K562 (cell line): ENCODE data around the gene RFPL1. TPM values are rescaled to one million over a fixed set of nuclear protein-coding genes. Genes with fewer than 3 reads are reported as not detected.

ENCODE experiments used
- ATAC-seq: fragments of 200-7000 bp; cut with Tn5 transposase; 3 replicates; pipeline ENCODE4 v1.9.1; 2020; ENCODE audit warnings: moderate library complexity
- BruUV-seq: library from RNA; stranded (reverse); fragments of 400-500 nt; replicated peaks from 2 replicates; lab custom pipeline; 2021; lab: Mats Ljungman, UMichigan
- CTCF ChIA-PET: fragments of 300-600 bp; formaldehyde crosslinking; extraction: SDS; loops from one replicate; lab custom pipeline; 2021; ENCODE audit warnings: low intra/inter-chr PET ratio; lab: Yijun Ruan, JAX
- POLR2A ChIA-PET: fragments of 300-600, 350-650 bp; sonication (Branson Sonifier 250); formaldehyde crosslinking; extraction: SDS; loops from one replicate; lab custom pipeline; 2021; ENCODE audit warnings: antibody characterized with exemption, inconsistent platforms; lab: Yijun Ruan, JAX
- DNase-seq, 4 experiments: peaks; one replicate each; pipeline versions ENCODE4 v3.0.0 to v3.0.0-alpha.2; 2011 to 2018; ENCODE audit warnings: low spot score in 3 of 4, mixed read lengths in 3 of 4; ENCODE audit errors: extremely low read depth in 1 of 4
- FAIRE-seq: peaks from 2 replicates; lab custom pipeline; 2011; peaks lifted over from hg19 to GRCh38; lab: Jason Lieb, UNC
- H2AFZ ChIP-seq: 2 replicates; pipeline ENCODE4 v1.6.0; 2011; ENCODE audit warnings: low read depth, low read length, control low read depth, inconsistent platforms
- H3K27ac ChIP-seq: fragments of 200-600 bp; 3 replicates; pipeline ENCODE4 v1.8.0; 2011; ENCODE audit warnings: low read depth, mild to moderate bottlenecking, control low read depth, inconsistent platforms, low read length, moderate library complexity, mixed read lengths; ENCODE audit errors: extremely low read depth
- H3K27me3 ChIP-seq, 2 experiments: fragments of 300-600 bp in 1 of 2; 2 replicates in 1 of 2; 3 replicates in 1 of 2; pipeline versions ENCODE4 v1.6.0 to v1.8.0; 2011; ENCODE audit warnings: inconsistent platforms in 2 of 2, low read length in 2 of 2, mild to moderate bottlenecking in 1 of 2, mixed read lengths in 1 of 2, moderate library complexity in 1 of 2; ENCODE audit not compliant: control insufficient read depth in 2 of 2, insufficient read depth in 2 of 2
- H3K36me3 ChIP-seq: fragments of 300-600 bp; 3 replicates; pipeline ENCODE4 v1.8.0; 2011; ENCODE audit warnings: mild to moderate bottlenecking, low read length, inconsistent platforms; ENCODE audit not compliant: control insufficient read depth, insufficient read depth
- H3K4me1 ChIP-seq, 2 experiments: fragments of 200-600 bp in 1 of 2; replicated peaks in 1 of 2; 2 replicates in 1 of 2; 3 replicates in 1 of 2; pipeline versions ENCODE4 v1.5.1 to v1.8.0; 2011; ENCODE audit warnings: inconsistent platforms in 2 of 2, low read length in 2 of 2, mild to moderate bottlenecking in 1 of 2, mixed read lengths in 1 of 2, moderate library complexity in 1 of 2; ENCODE audit not compliant: control insufficient read depth in 2 of 2, insufficient read depth in 2 of 2
- H3K4me2 ChIP-seq: 2 replicates; pipeline ENCODE4 v1.6.1; 2011; ENCODE audit warnings: low read length, control low read depth, inconsistent platforms, mixed read lengths; ENCODE audit not compliant: insufficient read depth
- H3K4me3 ChIP-seq: fragments of 200-600 bp; sonication (generic), shearing (Covaris generic); 2 replicates; pipeline ENCODE4 v1.5.1; 2016; ENCODE audit warnings: control low read depth, inconsistent platforms
- H3K79me2 ChIP-seq: fragments of 200-600 bp; 3 replicates; pipeline ENCODE4 v1.8.0; 2011; ENCODE audit warnings: low read length, inconsistent platforms; ENCODE audit not compliant: control insufficient read depth, insufficient read depth
- H3K9ac ChIP-seq, 2 experiments: 2 replicates each; pipeline versions ENCODE4 v1.6.0 to v1.6.1; 2011; ENCODE audit warnings: low read depth in 2 of 2, low read length in 2 of 2, control low read depth in 1 of 2, inconsistent platforms in 1 of 2, mild to moderate bottlenecking in 1 of 2, mixed read lengths in 1 of 2; ENCODE audit not compliant: insufficient read depth in 1 of 2
- H3K9me1 ChIP-seq: one replicate; pipeline ENCODE4 v1.6.0; 2011; ENCODE audit warnings: inconsistent platforms, mild to moderate bottlenecking, low read length, moderate library complexity; ENCODE audit not compliant: control insufficient read depth, insufficient read depth
- H3K9me3 ChIP-seq: replicated peaks from 2 replicates; pipeline ENCODE4 v1.5.1; 2011; ENCODE audit warnings: low read depth, low read length, inconsistent platforms; ENCODE audit not compliant: control insufficient read depth, insufficient read depth
- H4K20me1 ChIP-seq: replicated peaks from 2 replicates; pipeline ENCODE4 v1.6.1; 2011; ENCODE audit warnings: low read length, inconsistent platforms, mixed read lengths; ENCODE audit not compliant: control insufficient read depth, insufficient read depth
- C11orf30 ChIP-seq: fragments of 450-650 bp; IDR thresholded peaks from 2 replicates; pipeline ENCODE4 v1.6.1; 2016; ENCODE audit warnings: low read depth, mild to moderate bottlenecking
- IFI16 ChIP-seq: fragments of 250-450 bp; sonication (Bioruptor Pico); IDR thresholded peaks from 2 replicates; pipeline ENCODE4 v2.1.2; 2022; ENCODE audit warnings: mild to moderate bottlenecking, inconsistent platforms
- L3MBTL2 ChIP-seq: fragments of 450-650 bp; IDR thresholded peaks from 2 replicates; pipeline ENCODE4 v1.6.1; 2016; ENCODE audit warnings: mild to moderate bottlenecking, moderate library complexity
- MAFF ChIP-seq: IDR thresholded peaks from 2 replicates; pipeline ENCODE4 v1.6.1; 2012; ENCODE audit warnings: low read length, improper control_type of control experiment
- MAFG ChIP-seq: fragments of 450-650 bp; conservative IDR thresholded peaks from 2 replicates; pipeline ENCODE4 v1.6.1; 2016; ENCODE audit warnings: missing genetic modification characterization, missing compliant biosample characterization
- NFE2 ChIP-seq: IDR thresholded peaks from 2 replicates; pipeline ENCODE4 v1.6.1; 2014; ENCODE audit warnings: antibody characterized with exemption, low read depth
- PTTG1 ChIP-seq: fragments of 450-650 bp; IDR thresholded peaks from 2 replicates; pipeline ENCODE4 v1.6.1; 2016; ENCODE audit warnings: low read depth, mild to moderate bottlenecking, missing genetic modification characterization, missing compliant biosample characterization
- SIRT6 ChIP-seq: IDR thresholded peaks from one replicate; pipeline ENCODE4 v1.6.1; 2012; ENCODE audit warnings: low read depth, mild to moderate bottlenecking, control low read depth, inconsistent platforms, low read length, moderate library complexity
- TFE3 ChIP-seq: fragments of 450-650 bp; formaldehyde crosslinking; IDR thresholded peaks from 2 replicates; pipeline ENCODE4 v1.4.0; 2020; ENCODE audit warnings: mild to moderate bottlenecking, mixed read lengths
- UBTF ChIP-seq, 2 experiments: IDR thresholded peaks; 2 replicates each; pipeline ENCODE4 v1.6.1; 2012; ENCODE audit warnings: improper control_type of control experiment in 2 of 2, low read depth in 2 of 2, low read length in 2 of 2, borderline replicate concordance in 1 of 2
- ZNF316 ChIP-seq: fragments of 450-650 bp; IDR thresholded peaks from 2 replicates; pipeline ENCODE4 v1.6.1; 2016
- ZNF639 ChIP-seq, 2 experiments: fragments of 200-800 bp in 1 of 2; sonication (Bioruptor generic) in 1 of 2; sonication (generic) in 1 of 2; formaldehyde crosslinking in 1 of 2; IDR thresholded peaks in 1 of 2; conservative IDR thresholded peaks in 1 of 2; 2 replicates each; pipeline versions ENCODE4 v1.5.0 to v1.6.1; 2016 to 2020; ENCODE audit warnings: missing compliant biosample characterization in 1 of 2, missing genetic modification characterization in 1 of 2, missing genetic modification reagents in 1 of 2
- WGBS: fragments of 100-300 bp; shearing (Covaris generic); methylation state at CpG from one replicate; pipeline ENCODE4 v1.1.6; 2016; ENCODE audit warnings: low coverage, mixed read lengths; ENCODE audit not compliant: insufficient coverage; ENCODE audit errors: missing lambda C conversion rate; 5-methylcytosine and 5-hydroxymethylcytosine counted together
- in situ Hi-C: fragments of 300-500 bp; cut with MboI; formaldehyde crosslinking; loops from 4 replicates; pipeline ENCODE4 v1.15.0; 2018; ENCODE audit warnings: inconsistent platforms, mixed read lengths
- intact Hi-C: fragments of 100-400 bp; cut with micrococcal nuclease; formaldehyde crosslinking; loops from 2 replicates; pipeline ENCODE4 v1.14.2; 2022
- polyA plus RNA-seq, 8 experiments: library from polyadenylated mRNA; depleted of rRNA in 4 of 8; stranded (reverse) in 5 of 8; unstranded in 3 of 8; fragments of >200 nt; fragmentation: Nextera tagmentation in 2 of 8; fragmentation: Illumina TruSeq in 1 of 8; extraction: Ambion mirVana in 2 of 8; extraction: Trizol in 1 of 8; gene quantifications; 2 replicates each; pipeline versions ENCODE4 v1.2.1 to v1.2.3, GENCODE V29; 2011 to 2014; ENCODE audit warnings: inconsistent platforms in 1 of 8, missing spikeins in 1 of 8
- total RNA-seq, 7 experiments: library from RNA; depleted of rRNA in 6 of 7; stranded (reverse); fragments of >200 nt in 6 of 7; fragmentation: Illumina TruSeq in 2 of 7; extraction: Trizol in 2 of 7; gene quantifications; 2 replicates each; pipeline versions ENCODE4 v1.2.1 to v1.2.3, GENCODE V29; 2011 to 2021; ENCODE audit warnings: low replicate concordance in 1 of 7

The RFPL1 gene
- total and polyA plus RNA-seq, 9 of the 15 experiments (the other 6 are each of a cell fraction or from before 2014, with no cell fraction given), result not detected

GRCh38 chr22:29477723-29478318 is 39.4 kb downstream of the RFPL1 start:
- BruUV-seq, result no TSS peak
- FAIRE-seq, result peak; percentile 70
- H3K27me3 ChIP-seq, result no peaks in the 10 kb centered on the region
- peak; percentile 54; the same call in 1 of the 2 replicates for TF ChIP-seq C11orf30
- no peak for TF ChIP-seq TFE3 (CRISPR knock-in tag)
- TF ChIP-seq L3MBTL2, result no peak
- no peak for TF ChIP-seq IFI16 (CRISPR knock-in tag)
- TF ChIP-seq MAFF, result peak; percentile 43; the same call in 1 of the 2 replicates
- TF ChIP-seq SIRT6, result no peak
- TF ChIP-seq ZNF639 (CRISPR knock-in tag; conservative IDR thresholded peaks at IDR 0.05 in 1 of 2, IDR thresholded peaks at IDR 0.05 in 1 of 2), result 0 out of 4 replicates have a peak, but pooled peaks of 1 of the 2 experiments have one; percentile 19
- no peak for TF ChIP-seq UBTF (IDR thresholded peaks at IDR 0.05; ENCODE audit: borderline replicate concordance in 1 of 2, low read depth in 2 of 2, low read length in 2 of 2)
- TF ChIP-seq NFE2, result peak; percentile 83
- peak; percentile 53 for TF ChIP-seq MAFG (tag)
- TF ChIP-seq PTTG1 (tag), result no peak
- TF ChIP-seq ZNF316, result peak; percentile 64; the same call in 1 of the 2 replicates

More at GRCh38 chr22:29477723-29478318, 39.4 kb downstream of the RFPL1 start:
- no peak overlapping the region; the same call in none of the 2 replicates for H3K4me2 ChIP-seq
- CTCF ChIA-PET, result no interaction called here
- no peak overlapping the region for H3K27ac ChIP-seq
- H3K36me3 ChIP-seq, result peaks cover 11% of the 10 kb centered on the region; the same call in 1 of the 3 replicates
- peaks cover 41% of the 10 kb centered on the region for H3K79me2 ChIP-seq
- WGBS, result 4% methylated on average over 3 of the region's 4 CpGs
- peak overlapping the region in 1 of 2 experiments; percentile 61; a peak in 1 of 4 replicates for H3K9ac ChIP-seq
- no peak overlapping the region for H2AFZ ChIP-seq
- no peaks in the 10 kb centered on the region for H3K9me3 ChIP-seq
- POLR2A ChIA-PET, result no interaction called here
- intact Hi-C loops, result no loop called here
- peaks cover 19% of the 10 kb centered on the region; the same call in 1 of the 2 replicates for H4K20me1 ChIP-seq
- peaks cover 10% of the 10 kb centered on the region for H3K9me1 ChIP-seq
- DNase-seq (peak in 3 of 4 experiments; percentile 12 to 54 (median 34)), ATAC-seq (peak; percentile 20; the same call in 1 of the 3 replicates)
- in situ Hi-C loops, result no loop called here
- no peak overlapping the region for H3K4me3 ChIP-seq
- peaks cover 21 to 44% of the 10 kb centered on the region in 2 experiments; a peak in 4 of 5 replicates for H3K4me1 ChIP-seq
